ENCODE measurements around the gene ID1. TPM values are rescaled to one million over a fixed set of nuclear protein-coding genes. Genes with fewer than 3 reads are reported as not detected.

The ID1 gene
- total and polyA plus RNA-seq, 2 of the 13 experiments (the other 11 are each of a cell fraction or from before 2014, with no cell fraction given): 320 to 419 TPM

- TF ChIP-seq MATR3 (CRISPR knock-in tag; IDR thresholded peaks at IDR 0.05) (0 out of 2 replicates have a peak, but pooled peaks have one; percentile 82), TBX2 (CRISPR knock-in tag; IDR thresholded peaks at IDR 0.05; ENCODE audit: borderline replicate concordance) (peak; percentile 91), ZNF431 (CRISPR knock-in tag; IDR thresholded peaks at IDR 0.05; ENCODE audit: borderline replicate concordance, low read depth) (peak; percentile 93), MEIS2 (CRISPR knock-in tag; IDR thresholded peaks at IDR 0.05) (peak; percentile 75), ZFP41 (CRISPR knock-in tag; IDR thresholded peaks at IDR 0.05; ENCODE audit: borderline replicate concordance) (peak; percentile 68; the same call in 1 of the 2 replicates), ZNF782 (CRISPR knock-in tag; IDR thresholded peaks at IDR 0.05; ENCODE audit: borderline replicate concordance) (peak; percentile 96), ZFP37 (CRISPR knock-in tag; IDR thresholded peaks at IDR 0.05; ENCODE audit: borderline replicate concordance) (peak; percentile 80), ZNF253 (CRISPR knock-in tag; IDR thresholded peaks at IDR 0.05; ENCODE audit: borderline replicate concordance) (peak; percentile 90; the same call in 1 of the 2 replicates), CEBPZ (IDR thresholded peaks at IDR 0.05; ENCODE audit: low read length) (no peak), ZBTB2 (CRISPR knock-in tag; IDR thresholded peaks at IDR 0.05; ENCODE audit: low read depth) (peak; percentile 85), ZNF260 (CRISPR knock-in tag; IDR thresholded peaks at IDR 0.05; ENCODE audit: borderline replicate concordance, low read depth) (no peak), PCBP2 (optimal IDR thresholded peaks at IDR 0.05; ENCODE audit: low read depth, low read length, poor library complexity, severe bottlenecking) (no peak), ZNF142 (CRISPR knock-in tag; IDR thresholded peaks at IDR 0.05) (peak; percentile 93), ZNF446 (CRISPR knock-in tag; IDR thresholded peaks at IDR 0.05) (peak; percentile 82), ZNF225 (CRISPR knock-in tag; IDR thresholded peaks at IDR 0.05) (peak; percentile 95), ADNP (CRISPR knock-in tag; IDR thresholded peaks at IDR 0.05) (no peak)
Observed at GRCh38 chr20:31605031-31605901, at the start of gene ID1 (continued).

Measured in HepG2 (cell line).